Caco-2 (cell line): ENCODE results near the gene HOXD12. TPM values are rescaled to one million over a fixed set of nuclear protein-coding genes. Genes with fewer than 3 reads are reported as not detected.

Experiments
- BruUV-seq: library from RNA; stranded (reverse); fragments of 400-500 nt; replicated peaks from 2 replicates; lab custom pipeline; 2021; lab: Mats Ljungman, UMichigan
- CTCF ChIA-PET: fragments of 300-600 bp; sonication (Branson Sonifier 250); formaldehyde crosslinking; loops from one replicate; lab custom pipeline; 2022; ENCODE audit warnings: antibody characterized with exemption; lab: Charles Lee
- POLR2A ChIA-PET: fragments of 300-600 bp; sonication (Branson Sonifier 250); formaldehyde crosslinking; loops from one replicate; lab custom pipeline; 2022; ENCODE audit warnings: antibody characterized with exemption; lab: Charles Lee
- DNase-seq, 2 experiments: peaks; one replicate each; pipeline versions ENCODE4 v3.0.0 to v3.0.0-alpha.2; 2020 to 2022
- H3K27me3 ChIP-seq: replicated peaks from 2 replicates; pipeline ENCODE4 v1.6.0; 2011; ENCODE audit warnings: low read length; ENCODE audit not compliant: control insufficient read depth, insufficient read depth
- H3K36me3 ChIP-seq: 2 replicates; pipeline ENCODE4 v1.5.1; 2011; ENCODE audit warnings: low read length; ENCODE audit not compliant: control insufficient read depth, insufficient read depth
- H3K4me1 ChIP-seq: fragments of 250-450 bp; sonication (Bioruptor Pico); 2 replicates; pipeline ENCODE4 v1.5.1; 2020; ENCODE audit warnings: mild to moderate bottlenecking
- H3K4me3 ChIP-seq: 2 replicates; pipeline ENCODE4 v1.5.1; 2011; ENCODE audit warnings: low read depth, mild to moderate bottlenecking, control low read depth, low read length
- H3K9me3 ChIP-seq: fragments of 250-450 bp; sonication (Bioruptor Pico); 2 replicates; pipeline ENCODE4 v1.5.1; 2020; ENCODE audit warnings: mild to moderate bottlenecking, moderate library complexity
- H3K27ac Mint-ChIP-seq: one replicate; pipeline ENCODE4 v1.8.0; 2022; ENCODE audit warnings: mixed read lengths; ENCODE audit not compliant: unreplicated experiment
- H3K27me3 Mint-ChIP-seq: one replicate; pipeline ENCODE4 v1.8.0; 2022; ENCODE audit warnings: mixed read lengths; ENCODE audit not compliant: insufficient read depth, unreplicated experiment
- H3K36me3 Mint-ChIP-seq: one replicate; pipeline ENCODE4 v1.8.0; 2022; ENCODE audit warnings: mild to moderate bottlenecking, mixed read lengths; ENCODE audit not compliant: insufficient read depth, unreplicated experiment
- H3K4me1 Mint-ChIP-seq: one replicate; pipeline ENCODE4 v1.8.0; 2022; ENCODE audit warnings: low read depth, mixed read lengths; ENCODE audit not compliant: unreplicated experiment
- H3K4me3 Mint-ChIP-seq: one replicate; pipeline ENCODE4 v1.8.0; 2022; ENCODE audit warnings: mild to moderate bottlenecking, moderate library complexity, mixed read lengths; ENCODE audit not compliant: unreplicated experiment
- H3K9me3 Mint-ChIP-seq: one replicate; pipeline ENCODE4 v1.8.0; 2022; ENCODE audit warnings: mixed read lengths; ENCODE audit not compliant: unreplicated experiment
- CTCF ChIP-seq, 2 experiments: fragments of 200-600 bp in 1 of 2; IDR thresholded peaks; 1 replicate in 1 of 2; 2 replicates in 1 of 2; pipeline versions ENCODE4 v1.5.1 to v1.8.0; 2011 to 2022; ENCODE audit warnings: antibody characterized with exemption in 1 of 2, control low read depth in 1 of 2, inconsistent platforms in 1 of 2, low read depth in 1 of 2, low read length in 1 of 2, mild to moderate bottlenecking in 1 of 2, moderate library complexity in 1 of 2; ENCODE audit not compliant: insufficient read depth in 1 of 2, severe bottlenecking in 1 of 2, unreplicated experiment in 1 of 2
- intact Hi-C: fragments of 100-400 bp; cut with micrococcal nuclease; formaldehyde crosslinking; loops from one replicate; pipeline ENCODE4 v1.10.0; 2022; ENCODE audit not compliant: unreplicated experiment
- total RNA-seq: library from RNA; stranded (reverse); gene quantifications from 2 replicates; pipeline ENCODE4 v1.2.3, GENCODE V29; 2022

The HOXD12 gene
- total RNA-seq, 1 experiment from 2014 or later = not detected

GRCh38 chr2:176066645-176067588, 32.7 kb upstream of the HOXD12 start:
- Mint-ChIP-seq H3K4me3 (no peak overlapping the region), H3K9me3 (no peaks in the 10 kb centered on the region), H3K27ac (no peak overlapping the region), H3K4me1 (peaks cover 4% of the 10 kb centered on the region), H3K27me3 (peaks cover 7% of the 10 kb centered on the region), H3K36me3 (no peaks in the 10 kb centered on the region)
- TF ChIP-seq CTCF (IDR thresholded peaks at IDR 0.05; ENCODE audit: insufficient read depth in 1 of 2, low read depth in 1 of 2, low read length in 1 of 2, severe bottlenecking in 1 of 2, unreplicated experiment in 1 of 2) = no peak
- ChIA-PET POLR2A (no interaction called here), CTCF (no interaction called here)
- Histone ChIP-seq H3K4me3 (no peak overlapping the region), H3K4me1 (no peaks in the 10 kb centered on the region), H3K36me3 (no peaks in the 10 kb centered on the region), H3K9me3 (no peaks in the 10 kb centered on the region), H3K27me3 (no peaks in the 10 kb centered on the region; the same call in 1 of the 2 replicates)
- intact Hi-C loops = no loop called here
- BruUV-seq = no TSS peak
- DNase-seq = no peak

- DNase-seq = no peak
- no peaks in the 10 kb centered on the region for H3K9me3 Mint-ChIP-seq
- Histone ChIP-seq H3K4me3 (no peak overlapping the region), H3K9me3 (no peaks in the 10 kb centered on the region), H3K4me1 (no peaks in the 10 kb centered on the region), H3K27me3 (no peaks in the 10 kb centered on the region; the same call in 1 of the 2 replicates), H3K36me3 (no peaks in the 10 kb centered on the region)
- ChIA-PET CTCF (no interaction called here), POLR2A (no interaction called here)
- H3K4me3 Mint-ChIP-seq = no peak overlapping the region
- no peak overlapping the region for H3K27ac Mint-ChIP-seq
- no peaks in the 10 kb centered on the region for H3K4me1 Mint-ChIP-seq
- no peaks in the 10 kb centered on the region for H3K36me3 Mint-ChIP-seq
- H3K27me3 Mint-ChIP-seq = peaks cover 7% of the 10 kb centered on the region
- intact Hi-C loops = no loop called here
- no TSS peak for BruUV-seq
- TF ChIP-seq CTCF (IDR thresholded peaks at IDR 0.05; ENCODE audit: insufficient read depth in 1 of 2, low read depth in 1 of 2, low read length in 1 of 2, severe bottlenecking in 1 of 2, unreplicated experiment in 1 of 2) = no peak
Observed at GRCh38 chr2:176067589-176068418, 31.8 kb upstream of the HOXD12 start.

- Histone ChIP-seq H3K9me3 (no peaks in the 10 kb centered on the region), H3K36me3 (no peaks in the 10 kb centered on the region), H3K27me3 (no peaks in the 10 kb centered on the region; the same call in 1 of the 2 replicates), H3K4me1 (no peaks in the 10 kb centered on the region), H3K4me3 (no peak overlapping the region)
- intact Hi-C loops = no loop called here
- peaks cover 9% of the 10 kb centered on the region for H3K27me3 Mint-ChIP-seq
- no peak overlapping the region for H3K27ac Mint-ChIP-seq
- DNase-seq = no peak
- H3K9me3 Mint-ChIP-seq = no peaks in the 10 kb centered on the region
- H3K4me3 Mint-ChIP-seq = no peak overlapping the region
- H3K4me1 Mint-ChIP-seq = no peaks in the 10 kb centered on the region
- no TSS peak for BruUV-seq
- ChIA-PET POLR2A (no interaction called here), CTCF (no interaction called here)
- H3K36me3 Mint-ChIP-seq = no peaks in the 10 kb centered on the region
- TF ChIP-seq CTCF (IDR thresholded peaks at IDR 0.05; ENCODE audit: insufficient read depth in 1 of 2, low read depth in 1 of 2, low read length in 1 of 2, severe bottlenecking in 1 of 2, unreplicated experiment in 1 of 2) = no peak
Observed at GRCh38 chr2:176068419-176068832, 31.2 kb upstream of the HOXD12 start.
